LNCAP (cell line): Measurements from ENCODE around the gene DLX5.

Source experiments
- CTCF ChIP-seq: fragments of 450-650 bp; IDR thresholded peaks from 2 replicates; pipeline ENCODE4 v1.5.1; 2017; ENCODE audit warnings: mild to moderate bottlenecking

The DLX5 gene

DNA sequence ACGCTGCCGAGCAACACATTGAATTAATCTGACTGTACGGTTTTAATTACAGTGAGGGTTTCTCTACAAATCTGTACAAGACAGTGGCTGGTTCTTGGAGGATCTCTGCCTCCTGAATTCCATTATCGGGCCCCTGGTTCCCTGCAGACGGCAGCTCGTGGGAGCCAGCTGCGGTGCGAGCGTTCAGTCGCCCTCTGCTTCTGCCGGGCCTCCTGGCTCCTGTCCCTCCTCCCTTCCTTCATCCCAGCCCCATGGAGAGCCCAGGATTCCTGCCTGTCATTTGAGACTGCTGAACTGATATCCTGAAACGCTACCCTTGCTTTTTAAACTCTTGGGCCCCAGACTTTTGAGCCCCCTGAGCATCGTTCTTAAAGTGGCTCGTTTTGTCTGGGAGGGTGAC lies 25.9 kb downstream of the DLX5 start:
- TF ChIP-seq CTCF = no peak

GRCh38 chr7:96998333-96998732 lies 26.3 kb downstream of the DLX5 start:
- no peak for TF ChIP-seq CTCF

GRCh38 chr7:96997512-96998032 lies 27.1 kb downstream of the DLX5 start:
- no peak for TF ChIP-seq CTCF

GRCh38 chr7:96996958-96997511 lies 27.6 kb downstream of the DLX5 start:
- TF ChIP-seq CTCF = no peak

- TF ChIP-seq CTCF = no peak
These were observed 28.3 kb downstream of the DLX5 start for GRCh38 chr7:96996111-96996957.

GRCh38 chr7:96995406-96996110 lies 29.1 kb downstream of the DLX5 start:
- no peak for TF ChIP-seq CTCF

DNA sequence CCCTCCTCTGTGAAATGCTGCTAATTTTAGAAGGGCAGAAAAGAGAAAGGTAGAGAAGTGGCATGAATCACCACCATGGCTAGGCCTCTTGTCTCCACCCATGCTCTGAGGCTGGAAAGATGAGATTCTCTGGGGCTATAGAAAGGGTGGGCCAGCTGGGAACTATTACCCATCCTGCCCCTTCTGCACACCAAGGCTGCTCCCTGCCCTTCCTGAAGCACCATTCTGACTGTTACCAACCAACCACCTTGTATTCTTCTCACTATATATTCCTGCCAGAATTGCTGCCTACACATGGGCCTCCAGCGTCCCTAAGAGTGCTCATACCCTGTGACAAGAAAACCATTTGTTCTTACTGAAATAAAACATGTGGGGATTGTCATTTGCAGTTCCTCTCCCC lies 30.7 kb downstream of the DLX5 start:
- TF ChIP-seq CTCF = no peak
